NCI-H345 treated with DMSO at 0.1 percent for 48 hours (cell line): ENCODE results near the gene CSF3.
"Not testable (repeated sequence)": the region's sequence is repeated elsewhere in the genome, so short reads cannot be mapped to it uniquely, and the experiment has no call there.

Experiments used
- DNase-seq: peaks from one replicate; lab custom pipeline; 2025; ENCODE audit not compliant: unreplicated experiment; lab: John Stamatoyannopoulos, UW

The CSF3 gene

DNA sequence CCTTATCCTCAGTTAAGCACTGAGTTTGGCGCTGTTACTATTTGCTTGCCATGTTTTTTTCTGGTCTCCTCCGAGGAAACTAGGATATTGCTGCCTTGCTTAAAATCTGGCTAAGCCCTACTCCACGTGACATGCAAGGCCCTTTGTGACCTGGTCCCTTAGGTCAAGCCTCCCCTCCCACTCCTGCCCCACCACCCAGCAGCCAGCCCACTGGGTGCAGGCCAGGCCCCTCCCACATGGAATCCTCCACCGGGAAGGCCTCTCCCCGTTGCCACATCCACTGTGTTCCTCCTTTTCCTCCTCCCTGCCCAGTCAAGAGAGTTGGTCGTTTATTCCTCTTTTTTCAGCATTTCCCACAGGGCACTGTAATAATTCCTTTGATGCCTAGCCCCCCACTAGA lies 18.4 kb upstream of the CSF3 start:
- no peak for DNase-seq

- no peak for DNase-seq
These were observed 17.7 kb upstream of the CSF3 start for GRCh38 chr17:39997543-39997942.

GRCh38 chr17:39999067-39999466 lies 16.2 kb upstream of the CSF3 start:
- no peak for DNase-seq

DNA sequence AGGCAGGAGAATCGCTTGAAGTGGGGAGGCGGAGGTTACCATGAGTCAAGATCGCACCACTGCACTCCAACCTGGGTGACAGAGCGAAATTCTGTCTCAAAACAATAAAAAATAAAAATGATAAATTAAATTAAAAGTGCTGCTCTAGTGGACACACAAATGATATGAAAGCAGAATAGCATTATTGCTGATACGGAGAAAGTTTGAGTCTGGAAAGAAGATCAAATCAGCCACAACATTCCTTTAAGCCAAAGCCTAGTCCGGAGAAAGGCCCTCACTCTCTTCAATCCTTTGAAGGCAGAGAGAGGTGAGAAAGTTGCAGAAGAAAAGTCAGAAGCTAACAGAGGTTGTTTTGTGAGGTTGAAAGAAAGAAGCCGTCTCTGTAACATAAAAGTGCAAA lies 15.1 kb upstream of the CSF3 start:
- no peak for DNase-seq

DNA sequence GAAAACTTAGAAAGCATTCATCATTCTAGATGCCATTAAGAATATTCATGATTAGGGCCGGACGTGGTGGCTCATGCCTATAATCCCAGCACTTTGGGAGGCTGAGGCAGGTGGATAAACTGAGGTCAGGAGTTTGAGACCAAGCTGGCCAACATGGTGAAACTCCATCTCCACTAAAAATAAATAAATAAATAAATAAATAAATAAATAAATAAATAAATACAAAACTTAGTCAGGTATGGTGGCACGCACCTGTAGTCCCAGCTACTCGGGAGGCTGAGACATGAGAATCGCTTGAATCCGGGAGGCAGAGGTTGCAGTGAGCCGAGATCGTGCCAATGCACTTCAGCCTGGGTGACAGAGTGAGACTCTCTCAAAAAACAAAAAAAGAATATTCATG lies 13.9 kb upstream of the CSF3 start:
- DNase-seq, result not testable (repeated sequence)

GRCh38 chr17:40004072-40004471 lies 11.2 kb upstream of the CSF3 start:
- DNase-seq, result no peak

DNA sequence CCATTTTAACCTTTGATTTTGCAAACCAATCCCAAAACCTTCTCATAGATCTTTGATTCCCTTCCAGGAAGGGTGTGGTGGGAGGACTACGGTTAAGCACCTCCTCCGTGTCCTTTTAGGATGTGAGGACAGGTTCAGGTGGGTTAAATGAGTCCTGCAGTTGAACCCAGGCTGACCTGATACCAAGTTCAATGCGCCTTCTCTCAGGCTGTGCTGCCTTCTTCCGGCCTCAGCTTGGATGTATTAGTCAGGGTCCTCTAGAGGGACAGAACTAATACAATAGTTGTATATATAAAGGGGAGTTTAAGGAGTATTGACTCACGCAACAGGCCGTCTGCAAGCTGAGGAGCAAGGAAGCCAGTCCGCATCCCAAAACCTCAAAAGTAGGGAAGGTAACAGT lies 10.5 kb upstream of the CSF3 start:
- no peak for DNase-seq

DNA sequence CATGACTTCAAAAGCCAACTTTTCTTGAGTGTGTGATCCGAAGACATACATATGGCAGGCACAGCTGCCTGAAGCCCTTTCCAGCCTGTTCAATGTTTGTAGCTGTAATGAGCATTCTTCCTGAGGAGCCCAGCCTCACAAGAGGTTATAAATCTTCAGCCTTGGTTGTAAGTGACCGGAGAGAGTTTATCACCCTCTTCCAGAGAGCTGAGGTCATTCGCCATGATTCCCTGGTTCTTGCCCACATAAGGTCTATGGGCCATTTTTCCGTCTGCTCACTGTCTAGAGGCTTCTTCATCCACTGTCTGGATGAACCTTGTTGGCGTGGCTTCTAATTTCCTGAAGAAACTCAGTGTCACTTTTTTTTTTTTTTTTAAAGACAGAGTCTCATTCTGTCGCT lies 9.7 kb upstream of the CSF3 start:
- no peak for DNase-seq

DNA sequence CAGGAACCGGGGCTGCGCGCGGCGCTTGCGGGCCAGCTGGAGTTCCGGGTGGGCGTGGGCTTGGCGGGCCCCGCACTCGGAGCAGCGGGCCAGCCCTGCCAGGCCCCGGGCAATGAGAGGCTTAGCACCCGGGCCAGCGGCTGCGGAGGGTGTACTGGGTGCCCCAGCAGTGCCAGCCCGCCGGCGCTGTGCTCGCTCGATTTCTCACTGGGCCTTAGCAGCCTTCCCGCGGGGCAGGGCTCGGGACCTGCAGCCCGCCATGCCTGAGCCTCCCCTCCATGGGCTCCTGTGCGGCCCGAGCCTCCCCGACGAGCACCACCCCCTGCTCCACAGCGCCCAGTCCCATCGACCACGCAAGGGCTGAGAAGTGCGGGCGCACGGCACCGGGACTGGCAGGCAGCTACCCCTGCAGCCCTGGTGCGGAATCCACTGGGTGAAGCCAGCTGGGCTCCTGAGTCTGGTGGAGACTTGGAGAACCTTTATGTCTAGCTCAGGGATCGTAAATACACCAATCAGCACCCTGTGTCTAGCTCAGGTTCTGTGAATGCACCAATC lies 4.2 kb upstream of the CSF3 start:
- not testable (repeated sequence) for DNase-seq

GRCh38 chr17:40012017-40012647 lies 3.1 kb upstream of the CSF3 start:
- not testable (repeated sequence) for DNase-seq

DNA sequence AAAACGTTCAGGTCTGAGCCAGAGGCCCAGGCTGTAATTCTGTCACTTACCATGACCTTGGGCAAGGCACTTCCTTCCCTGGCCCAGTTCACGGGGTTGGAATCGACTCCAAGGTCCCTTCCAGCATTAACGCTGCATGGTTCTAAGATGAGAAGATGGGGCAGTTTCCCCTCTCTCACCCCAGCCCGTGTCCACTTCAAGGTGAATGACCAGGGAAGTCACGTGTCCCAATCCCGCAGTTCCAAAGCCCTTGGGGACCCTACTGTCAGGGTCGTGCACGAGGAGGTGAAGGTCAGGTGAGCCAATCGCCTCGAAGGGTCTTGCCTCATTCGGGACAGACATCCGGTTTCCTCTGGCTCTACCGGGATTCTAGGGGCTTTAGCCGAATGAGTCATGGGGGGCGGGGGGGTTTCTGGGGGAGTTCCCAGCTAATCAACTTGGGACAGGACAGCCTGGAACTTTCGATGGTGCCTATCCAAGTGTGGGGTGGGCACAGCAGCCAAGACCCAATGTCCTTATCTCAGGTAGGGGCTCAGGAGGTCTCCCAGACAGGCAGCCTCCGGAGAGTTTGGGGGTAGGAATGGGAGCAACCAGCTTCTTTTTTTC lies 762 bp upstream of the CSF3 start:
- DNase-seq, result no peak

GRCh38 chr17:40015998-40016985 lies 1.1 kb downstream of the CSF3 start:
- DNase-seq, result no peak

- DNase-seq, result no peak
These were observed 2.3 kb downstream of the CSF3 start for GRCh38 chr17:40017422-40018080.

DNA sequence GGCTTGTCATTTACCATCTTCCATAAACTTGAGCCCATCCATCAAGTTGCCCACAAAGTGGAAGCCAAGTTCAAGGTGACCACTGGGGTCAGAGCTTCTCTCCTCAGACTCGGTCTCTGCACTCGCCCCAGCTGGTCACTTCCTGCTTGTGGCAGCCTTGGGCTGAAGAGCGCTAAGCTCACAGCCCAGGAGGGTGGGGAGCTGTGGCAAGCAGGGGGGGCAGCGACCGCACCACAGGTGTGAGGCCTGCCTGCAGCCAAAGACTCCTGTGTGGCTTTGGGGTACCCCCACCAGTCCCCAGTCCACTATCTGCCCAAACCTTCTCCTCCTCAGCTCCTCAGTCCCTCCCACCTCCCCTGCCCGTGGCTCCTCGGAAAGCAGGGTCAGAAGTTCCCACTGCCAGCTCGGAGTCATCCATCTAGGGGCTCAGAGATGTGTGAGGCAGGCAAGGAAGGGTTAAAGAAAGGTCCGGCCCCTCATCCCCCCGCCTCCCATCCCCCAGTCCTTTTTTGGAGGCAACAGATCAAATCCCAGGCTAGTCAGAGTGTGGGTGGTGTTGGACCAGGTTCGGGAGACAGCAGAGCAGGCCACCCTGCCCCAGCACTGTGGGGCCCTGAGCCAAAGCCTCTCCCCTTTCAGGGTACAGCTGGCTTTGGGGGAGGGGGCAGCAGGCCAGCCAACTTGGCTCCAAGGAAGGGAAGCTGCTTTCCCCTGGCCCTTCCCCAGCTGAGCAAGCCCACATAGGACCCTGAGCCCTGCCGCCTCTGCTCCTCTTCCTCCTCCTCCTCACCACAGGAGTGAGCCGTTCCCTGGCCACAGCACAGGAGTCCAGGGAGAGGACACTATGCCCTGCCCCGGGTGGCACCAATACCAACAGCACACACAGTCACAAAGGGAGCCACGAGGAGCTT lies 3.2 kb downstream of the CSF3 start:
- no peak for DNase-seq

DNA sequence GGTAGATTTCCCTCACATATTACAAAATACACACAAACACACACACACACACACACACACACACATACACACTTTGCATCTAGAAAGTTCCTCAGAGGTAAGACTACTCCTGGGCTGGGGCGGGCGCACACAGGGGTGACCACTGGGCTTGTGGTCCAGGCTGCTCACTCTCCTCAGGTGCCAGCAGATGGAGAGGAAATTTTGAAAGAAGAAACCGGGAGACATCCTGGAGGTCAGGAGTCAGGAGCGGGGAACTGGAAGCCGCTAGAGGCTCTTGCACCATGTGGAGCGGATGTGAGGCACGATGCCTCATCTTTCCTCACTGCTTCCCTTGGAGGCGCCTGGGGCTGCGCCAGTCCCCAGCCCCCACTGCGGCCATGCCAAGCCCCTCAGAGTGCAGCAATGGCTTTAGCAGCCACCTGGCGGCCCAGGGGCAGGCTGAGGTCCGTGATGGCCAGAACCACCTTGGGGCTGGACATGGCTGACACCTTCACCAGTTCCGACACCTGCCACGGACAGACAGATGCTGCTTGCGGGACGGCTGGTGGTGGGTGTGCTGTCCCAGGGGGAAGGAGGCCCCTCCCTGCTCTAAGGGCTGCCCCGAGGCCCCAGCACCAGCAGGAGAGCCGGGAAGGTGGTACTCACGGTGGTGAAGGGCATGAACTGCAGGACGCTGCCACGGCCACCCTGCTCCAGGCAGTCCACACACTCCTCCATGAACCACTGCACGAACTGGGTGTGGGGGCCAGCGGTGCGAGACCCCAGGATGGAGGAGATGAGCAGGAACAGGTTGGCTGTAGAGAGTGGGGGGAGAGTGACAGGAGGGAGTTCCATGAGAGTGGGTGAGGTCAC lies 4.1 kb downstream of the CSF3 start:
- DNase-seq, result no peak

- DNase-seq, result no peak
These were observed 4.9 kb downstream of the CSF3 start for GRCh38 chr17:40020146-40020545.

DNA sequence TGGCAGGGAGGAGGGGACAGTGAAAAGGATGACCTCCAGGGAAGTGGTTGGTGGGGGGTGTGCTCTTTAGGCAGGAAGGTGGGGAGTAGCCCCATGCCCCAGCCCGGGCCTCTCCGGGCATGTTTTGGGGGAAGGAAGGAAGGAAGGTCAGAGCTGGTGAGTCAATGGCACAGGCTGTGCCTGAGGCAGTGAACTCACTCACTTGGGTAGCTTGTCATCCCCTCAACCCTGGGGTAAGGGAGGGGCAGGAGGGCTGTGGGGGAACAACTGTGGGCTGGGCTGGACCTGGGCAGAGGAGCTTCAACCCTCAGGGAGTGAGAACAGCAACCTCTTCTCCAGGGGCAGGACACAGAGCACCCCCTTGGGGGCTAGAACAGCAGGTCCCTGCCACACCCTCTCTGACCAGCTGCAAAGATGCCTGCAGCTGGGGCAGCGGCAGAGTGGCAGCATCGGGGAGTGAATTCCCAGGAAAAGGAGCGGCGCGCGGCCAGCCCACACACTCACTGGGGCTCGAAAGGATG lies 6.3 kb downstream of the CSF3 start:
- DNase-seq, result no peak

DNA sequence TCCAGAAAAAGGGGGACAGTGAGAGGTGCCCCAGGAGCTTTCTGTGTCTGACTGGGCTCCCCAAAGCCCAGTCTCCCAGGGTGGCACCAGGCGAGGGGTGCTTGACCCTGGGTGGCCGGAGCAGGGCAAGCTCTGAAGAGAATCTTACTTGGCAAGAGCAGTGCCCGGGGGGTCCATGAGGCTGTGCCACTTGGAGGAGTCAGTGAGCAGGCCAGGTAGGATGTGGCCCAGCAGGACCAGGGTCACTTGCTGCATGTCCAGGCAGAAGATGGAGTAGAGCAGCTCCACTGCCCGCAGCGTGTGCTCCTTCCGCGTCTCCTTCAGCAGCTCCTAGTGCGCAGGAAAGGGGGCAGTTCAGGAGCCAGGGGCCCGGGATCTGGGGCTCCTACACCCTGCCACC lies 7.3 kb downstream of the CSF3 start:
- DNase-seq, result no peak

DNA sequence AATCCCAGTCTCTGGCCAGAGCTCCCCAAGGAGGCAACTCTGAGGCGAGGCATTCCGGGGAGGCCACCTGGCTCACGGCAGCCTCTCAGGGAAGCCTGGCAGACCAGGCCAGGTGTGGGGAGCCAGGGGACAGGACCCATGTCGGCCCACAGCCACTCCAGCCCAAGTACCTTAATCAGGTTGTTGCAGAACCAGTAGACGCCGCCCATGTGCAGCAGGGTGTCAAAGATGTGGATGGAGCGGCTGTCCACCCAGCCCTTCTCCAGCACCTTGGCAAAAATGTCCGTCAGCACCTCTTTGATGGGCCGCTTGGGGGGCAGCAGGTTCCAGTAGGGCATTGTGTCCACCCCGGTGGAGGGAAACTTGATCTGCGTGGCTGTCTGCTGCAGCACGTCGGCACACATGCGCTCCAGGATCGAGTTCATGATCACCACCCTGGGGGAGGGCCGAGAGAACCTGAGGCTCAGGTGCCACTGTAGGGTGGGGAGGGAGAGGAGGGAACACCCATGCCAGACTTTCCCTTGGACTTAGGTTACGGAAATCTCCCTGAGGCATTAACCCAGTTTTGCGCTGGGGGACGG lies 7.8 kb downstream of the CSF3 start:
- DNase-seq, result no peak
